Smooth muscle cell of the brain vasculature (primary cell): ENCODE data around the gene CLSTN2.

ENCODE experiments used
- DNase-seq: peaks from one replicate; pipeline ENCODE4 v3.0.0-alpha.2; 2012; ENCODE audit warnings: low read depth, low spot score

Gene CLSTN2

DNA sequence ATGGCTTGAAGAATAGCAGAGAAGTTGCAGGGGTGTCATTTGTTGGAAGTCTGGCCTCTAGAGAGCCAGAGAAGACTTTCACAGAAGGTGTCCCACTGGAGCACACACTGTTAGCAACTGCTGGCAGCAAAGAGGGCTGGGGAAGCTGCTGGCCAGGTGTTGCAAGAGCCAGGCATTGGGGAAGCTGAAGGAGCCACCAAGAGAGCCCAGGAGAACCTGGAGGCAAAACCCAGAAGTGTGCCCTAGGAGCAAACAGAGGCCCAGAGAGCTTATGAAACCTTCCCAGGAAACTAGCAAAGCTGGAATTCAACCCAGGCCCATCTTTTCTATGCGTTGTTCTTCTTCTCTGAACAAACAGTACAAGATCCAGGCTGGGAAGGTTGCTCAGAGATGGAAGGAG lies 610.2 kb downstream of the CLSTN2 start:
- DNase-seq = no peak

DNA sequence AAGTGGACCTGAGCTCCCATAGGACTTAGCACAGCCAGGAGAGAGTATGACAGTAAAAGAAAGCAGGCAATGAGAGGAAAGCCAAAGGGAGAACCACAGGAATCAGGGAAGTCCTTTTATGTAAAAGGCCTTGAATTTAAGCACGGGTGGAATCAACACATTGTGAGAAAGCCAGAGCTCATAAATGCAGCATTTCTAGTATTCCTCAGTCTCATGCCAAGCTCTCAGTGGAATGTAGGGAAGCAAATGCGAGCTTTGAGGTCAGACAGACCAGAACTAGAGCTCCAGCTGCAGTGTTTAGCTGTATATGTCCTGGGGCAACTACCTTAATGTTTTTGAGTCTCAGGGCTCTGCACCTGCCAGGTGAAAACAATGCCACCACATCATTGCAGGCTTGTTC lies 610.8 kb downstream of the CLSTN2 start:
- DNase-seq = no peak

- no peak for DNase-seq
These were observed 611.7 kb downstream of the CLSTN2 start for GRCh38 chr3:140546649-140547048.

DNA sequence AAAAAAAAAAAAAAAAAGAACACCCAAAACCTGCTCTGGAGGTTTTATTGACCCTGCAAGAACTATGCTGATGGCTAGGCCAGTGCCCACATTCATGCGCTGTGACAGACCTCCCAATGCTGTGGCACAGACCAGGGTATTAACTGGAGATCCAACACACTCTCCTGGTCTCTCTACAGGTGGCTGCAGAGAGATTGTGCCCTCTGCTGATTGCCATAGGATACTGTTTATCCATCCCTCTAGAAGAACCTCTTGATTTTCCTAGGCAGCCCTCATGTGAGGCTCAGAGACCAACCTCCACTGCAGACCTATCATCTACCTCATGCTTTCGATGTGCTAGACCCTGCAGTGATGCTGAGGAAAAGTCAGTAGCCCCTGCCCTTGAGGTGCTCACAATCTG lies 617.4 kb downstream of the CLSTN2 start:
- DNase-seq = no peak

DNA sequence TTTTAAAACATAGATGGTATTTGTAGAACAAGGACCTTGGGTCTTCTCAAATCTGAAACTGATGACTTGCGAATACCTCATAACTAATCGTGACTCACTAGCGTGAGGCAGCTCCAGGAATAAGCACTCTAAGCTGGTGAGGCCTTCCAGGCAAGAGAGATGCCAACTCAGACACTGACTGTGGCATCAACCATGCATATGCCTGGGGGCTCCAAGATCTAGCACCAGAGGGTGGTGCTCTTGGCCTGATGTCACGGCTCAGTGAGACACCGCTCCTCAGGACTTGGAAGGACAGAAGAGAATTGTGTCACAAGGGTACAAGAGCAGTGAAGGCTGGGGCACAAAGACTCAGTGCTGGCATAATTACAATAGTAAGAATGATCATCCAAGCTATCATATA lies 617.9 kb downstream of the CLSTN2 start:
- DNase-seq = no peak

DNA sequence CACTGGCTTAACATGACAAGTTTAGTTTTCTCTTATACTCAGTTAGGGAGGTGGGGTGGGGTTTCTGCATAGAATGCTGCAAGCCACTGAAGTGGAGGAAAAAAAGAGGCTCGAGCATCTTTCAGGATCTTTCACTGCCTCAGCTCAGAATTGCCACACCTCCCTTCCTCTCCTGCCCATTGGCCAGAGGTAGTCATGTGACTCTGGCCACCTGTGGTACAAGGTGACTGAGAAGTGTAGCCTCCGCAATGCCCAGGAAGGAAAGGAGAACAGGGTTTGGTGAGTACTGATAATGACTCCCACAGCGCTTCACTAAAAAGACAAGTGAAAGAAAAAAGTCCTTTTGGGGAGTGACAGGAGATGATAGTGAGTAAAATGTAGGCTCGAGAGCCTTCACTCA lies 618.6 kb downstream of the CLSTN2 start:
- no peak for DNase-seq

GRCh38 chr3:140555666-140556065 lies 620.7 kb downstream of the CLSTN2 start:
- DNase-seq = no peak

GRCh38 chr3:140557476-140557875 lies 622.5 kb downstream of the CLSTN2 start:
- no peak for DNase-seq

- no peak for DNase-seq
These were observed 624.6 kb downstream of the CLSTN2 start for GRCh38 chr3:140559546-140559945.

DNA sequence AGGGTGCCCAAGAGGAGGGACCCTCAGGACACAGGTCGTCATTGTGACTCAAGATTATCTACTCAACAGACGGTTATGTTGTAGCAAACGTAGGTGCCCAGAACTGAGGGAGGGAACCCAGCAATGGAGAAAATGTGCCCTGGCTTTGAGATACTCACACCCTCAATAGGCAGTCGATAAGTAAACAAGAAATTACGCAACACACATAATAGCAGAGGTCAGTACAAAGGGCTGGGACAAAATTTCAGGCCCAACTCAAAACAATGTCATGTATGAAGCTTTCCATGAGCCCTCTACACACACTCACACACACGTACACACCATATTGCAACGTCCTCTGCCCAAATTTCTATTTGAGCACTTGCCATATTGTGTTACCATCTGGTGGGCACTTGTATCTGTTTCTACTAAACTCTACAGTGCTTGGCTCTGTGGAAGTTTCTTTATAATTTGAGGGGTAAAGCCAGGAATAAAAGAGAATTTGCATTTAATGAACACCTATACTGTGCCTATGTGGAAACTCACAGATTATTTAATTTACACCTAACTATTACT lies 628.3 kb downstream of the CLSTN2 start:
- DNase-seq = no peak

DNA sequence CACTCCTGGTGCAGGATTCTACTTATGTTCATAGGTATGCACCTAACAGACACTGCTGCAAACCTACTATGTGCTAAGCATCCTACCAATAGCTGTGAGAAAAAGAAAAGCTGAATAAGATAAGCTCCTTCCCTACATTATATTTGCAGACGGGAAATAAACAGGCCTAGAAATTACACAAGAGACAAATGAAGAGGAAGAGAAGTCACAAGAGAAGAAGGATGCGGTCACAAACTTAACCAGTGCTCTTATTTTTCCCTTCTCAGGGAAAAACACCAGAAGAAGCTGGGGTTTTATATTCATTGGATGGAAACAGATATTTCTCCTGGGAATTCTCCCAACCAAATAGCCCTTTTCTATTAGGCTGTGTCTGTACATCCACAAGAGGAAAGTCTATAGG lies 633.1 kb downstream of the CLSTN2 start:
- no peak for DNase-seq

DNA sequence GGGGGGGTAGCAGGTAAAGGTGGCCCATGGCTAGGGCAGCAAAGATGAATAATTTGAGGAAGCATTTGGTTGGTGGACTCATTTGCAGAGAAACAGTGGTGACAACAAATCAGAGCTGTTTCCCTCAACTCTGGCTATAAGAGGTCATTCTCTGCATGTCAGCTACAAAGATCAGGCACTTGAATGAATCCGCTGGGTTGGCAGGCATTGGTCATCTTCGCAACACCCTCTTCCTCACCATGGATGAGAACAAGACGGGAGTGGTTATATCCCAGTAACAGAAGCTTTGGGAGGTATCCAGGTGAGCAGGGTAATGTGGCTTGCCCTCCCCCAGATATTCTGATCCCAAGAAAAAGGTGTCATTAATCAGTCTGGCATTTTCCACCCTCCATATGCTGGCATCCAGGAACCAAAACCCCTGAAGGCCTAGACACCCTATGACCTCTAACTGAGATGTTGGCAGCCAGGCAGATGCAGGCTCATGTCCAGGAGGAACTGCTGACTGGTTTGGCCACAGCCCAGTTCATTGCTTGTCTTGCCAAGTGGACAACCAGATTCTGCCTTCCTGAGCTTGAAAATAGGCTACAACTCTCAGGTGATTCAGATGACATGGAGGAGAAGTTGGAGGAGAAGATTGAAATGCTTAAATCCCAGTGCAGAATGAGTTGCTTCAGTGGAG lies 634.0 kb downstream of the CLSTN2 start:
- no peak for DNase-seq

DNA sequence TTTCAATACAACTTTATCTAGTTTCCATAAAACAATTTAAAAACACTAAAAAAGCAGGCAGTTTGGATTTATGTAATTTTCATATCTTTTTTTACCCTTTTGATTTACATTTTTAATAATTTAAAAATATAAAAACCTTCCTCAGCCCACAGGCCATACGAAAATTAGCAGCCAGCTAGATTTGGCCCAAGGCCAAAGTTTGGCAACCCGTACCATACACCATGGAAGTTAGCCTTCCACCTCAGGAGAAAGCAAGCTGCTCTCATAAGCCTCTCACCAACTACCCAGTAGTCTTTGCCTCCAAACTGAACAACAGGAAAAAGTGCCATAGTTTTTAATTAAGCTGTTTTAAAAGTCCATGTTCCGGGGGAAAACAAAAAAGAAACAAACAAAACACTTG lies 635.6 kb downstream of the CLSTN2 start:
- no peak for DNase-seq

DNA sequence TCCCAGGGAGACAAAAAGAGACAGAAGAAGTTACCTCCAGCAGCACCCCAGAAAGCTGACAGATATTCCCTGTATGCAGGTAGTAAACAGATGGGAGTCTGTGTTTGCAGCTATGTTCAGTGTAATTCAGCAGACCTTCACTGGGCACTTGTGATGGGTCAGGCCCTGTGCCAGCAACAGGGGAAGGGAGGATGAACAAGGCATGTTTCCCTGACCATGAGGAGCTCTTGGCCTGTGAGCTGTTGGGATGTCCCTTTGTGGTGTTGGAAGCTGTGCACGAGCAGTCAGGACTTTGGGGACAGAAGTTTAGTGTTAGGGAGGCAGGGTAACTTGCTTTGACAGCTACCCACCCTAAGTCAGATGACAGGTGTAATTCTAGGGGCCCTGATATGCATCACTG lies 636.9 kb downstream of the CLSTN2 start:
- DNase-seq = no peak

- DNase-seq = no peak
These were observed 637.3 kb downstream of the CLSTN2 start for GRCh38 chr3:140572334-140572733.

GRCh38 chr3:140573011-140573410 lies 638.0 kb downstream of the CLSTN2 start:
- no peak for DNase-seq

DNA sequence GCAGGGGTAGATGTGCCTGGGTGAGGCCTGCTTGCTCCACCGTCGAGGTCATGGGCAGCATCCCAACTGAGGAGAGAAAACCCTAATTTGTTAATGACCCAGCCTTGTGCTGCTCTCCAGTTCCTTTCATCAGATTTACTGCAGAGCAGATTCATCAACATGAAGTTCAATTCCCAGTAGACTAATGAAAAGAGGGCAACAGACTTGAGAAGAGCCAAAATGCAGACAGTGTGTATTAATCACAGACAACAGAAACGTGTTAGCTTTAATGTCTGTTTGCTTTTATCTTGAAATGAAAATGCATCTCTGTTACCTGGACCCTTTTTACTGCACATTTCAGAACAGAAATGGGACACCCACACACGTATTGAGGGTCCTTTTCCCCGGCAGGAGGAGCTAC lies 639.4 kb downstream of the CLSTN2 start:
- no peak for DNase-seq

GRCh38 chr3:140576449-140576848 lies 641.5 kb downstream of the CLSTN2 start:
- no peak for DNase-seq

GRCh38 chr3:140577911-140578310 lies 642.9 kb downstream of the CLSTN2 start:
- DNase-seq = no peak

- no peak for DNase-seq
These were observed 644.3 kb downstream of the CLSTN2 start for GRCh38 chr3:140579260-140579659.

DNA sequence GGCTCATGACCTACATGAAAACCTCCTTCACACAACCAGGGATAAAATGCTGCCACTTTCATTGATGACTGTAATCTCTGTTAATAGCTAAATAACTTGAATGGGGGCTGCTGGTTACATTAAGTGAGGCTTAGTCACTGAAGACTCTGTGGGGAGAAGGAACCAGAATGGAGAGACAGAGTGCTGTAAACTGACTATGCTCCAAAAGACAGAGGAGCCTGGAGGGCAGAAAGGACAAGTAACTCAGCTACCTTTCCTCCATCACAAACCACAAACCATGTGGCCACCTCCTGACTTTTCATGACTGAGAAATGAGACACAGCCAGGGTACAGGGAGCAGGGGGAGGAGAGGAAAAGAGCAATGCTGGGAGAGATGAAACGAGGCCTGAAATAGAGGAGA lies 645.8 kb downstream of the CLSTN2 start:
- DNase-seq = no peak

- no peak for DNase-seq
These were observed 649.6 kb downstream of the CLSTN2 start for GRCh38 chr3:140584549-140584948.

DNA sequence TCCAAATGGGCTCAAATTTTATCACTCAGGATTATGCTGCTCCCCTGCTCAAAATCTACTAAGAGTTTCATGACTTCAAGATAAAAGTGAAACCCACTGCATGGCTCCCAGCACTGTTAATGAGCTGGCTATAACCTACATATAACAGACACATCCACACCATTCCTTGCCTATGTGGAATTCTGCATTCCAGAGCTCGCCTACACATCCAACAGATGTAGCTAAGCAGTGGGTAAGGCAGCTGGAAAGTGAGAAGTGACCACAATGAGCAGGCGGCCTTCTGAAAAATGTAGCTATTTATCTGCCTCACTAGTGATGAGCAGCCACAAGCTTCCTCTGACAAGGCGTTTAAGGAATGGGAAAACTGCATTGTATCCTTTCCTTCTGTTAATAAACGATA lies 650.8 kb downstream of the CLSTN2 start:
- DNase-seq = no peak

GRCh38 chr3:140586311-140586710 lies 651.3 kb downstream of the CLSTN2 start:
- DNase-seq = no peak
